HG03045 (cell line): ENCODE measurements around the gene FKBP2.

Source experiments
- ATAC-seq: cut with Tn5 transposase; IDR thresholded peaks from one replicate; pipeline ENCODE4 v1.9.1; 2021; ENCODE audit warnings: mild to moderate bottlenecking, moderate library complexity; ENCODE audit not compliant: unreplicated experiment

FKBP2 gene

DNA sequence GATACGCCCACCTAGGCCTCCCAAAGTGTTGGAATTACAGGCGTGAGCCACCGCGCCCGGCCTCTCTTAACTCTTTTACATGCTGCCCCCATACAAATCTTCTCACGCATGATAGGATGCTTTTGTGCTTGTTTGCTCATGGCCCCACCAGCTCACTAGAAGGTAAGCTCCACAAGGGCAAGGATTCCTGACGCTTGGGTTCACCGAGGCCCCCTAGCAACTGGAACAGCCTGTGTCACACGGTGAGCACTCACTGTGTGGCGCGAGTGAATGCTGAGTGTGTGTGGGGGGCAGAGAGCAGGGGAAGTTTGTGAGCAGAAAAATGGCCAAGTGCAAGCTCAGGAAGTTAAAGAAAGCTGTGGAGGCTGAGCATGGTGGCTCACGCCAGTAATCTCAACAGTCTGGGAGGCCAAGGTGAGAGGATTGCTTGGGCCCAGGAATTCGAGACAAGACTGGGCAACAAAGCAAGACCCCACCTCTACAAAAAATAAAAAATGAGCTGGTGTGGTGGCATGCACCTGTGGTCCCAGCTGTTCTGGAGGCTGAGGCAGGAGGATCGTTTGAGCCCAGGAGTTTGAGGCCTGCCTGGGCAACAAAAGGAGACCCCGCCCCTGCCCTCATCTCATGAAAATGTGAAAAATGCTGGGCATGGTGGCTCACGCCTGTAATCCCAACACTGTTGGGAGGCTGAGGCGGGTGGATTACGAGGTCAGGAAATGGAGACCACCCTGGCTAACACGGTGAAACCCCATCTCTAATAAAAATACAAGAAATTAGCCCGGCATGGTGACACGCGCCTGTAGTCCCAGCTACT, 41.3 kb downstream of the FKBP2 start:
- no peak for ATAC-seq

- ATAC-seq, result no peak
These were observed 42.2 kb downstream of the FKBP2 start for GRCh38 chr11:64283092-64283491.

GRCh38 chr11:64284048-64284961, 43.4 kb downstream of the FKBP2 start, which contains the start of gene BAD:
TSS of gene BAD (minus strand) at chr11:64284665. CDS start at chr11:64284368, 297 bp downstream.
- ATAC-seq, result peak; percentile 73

DNA sequence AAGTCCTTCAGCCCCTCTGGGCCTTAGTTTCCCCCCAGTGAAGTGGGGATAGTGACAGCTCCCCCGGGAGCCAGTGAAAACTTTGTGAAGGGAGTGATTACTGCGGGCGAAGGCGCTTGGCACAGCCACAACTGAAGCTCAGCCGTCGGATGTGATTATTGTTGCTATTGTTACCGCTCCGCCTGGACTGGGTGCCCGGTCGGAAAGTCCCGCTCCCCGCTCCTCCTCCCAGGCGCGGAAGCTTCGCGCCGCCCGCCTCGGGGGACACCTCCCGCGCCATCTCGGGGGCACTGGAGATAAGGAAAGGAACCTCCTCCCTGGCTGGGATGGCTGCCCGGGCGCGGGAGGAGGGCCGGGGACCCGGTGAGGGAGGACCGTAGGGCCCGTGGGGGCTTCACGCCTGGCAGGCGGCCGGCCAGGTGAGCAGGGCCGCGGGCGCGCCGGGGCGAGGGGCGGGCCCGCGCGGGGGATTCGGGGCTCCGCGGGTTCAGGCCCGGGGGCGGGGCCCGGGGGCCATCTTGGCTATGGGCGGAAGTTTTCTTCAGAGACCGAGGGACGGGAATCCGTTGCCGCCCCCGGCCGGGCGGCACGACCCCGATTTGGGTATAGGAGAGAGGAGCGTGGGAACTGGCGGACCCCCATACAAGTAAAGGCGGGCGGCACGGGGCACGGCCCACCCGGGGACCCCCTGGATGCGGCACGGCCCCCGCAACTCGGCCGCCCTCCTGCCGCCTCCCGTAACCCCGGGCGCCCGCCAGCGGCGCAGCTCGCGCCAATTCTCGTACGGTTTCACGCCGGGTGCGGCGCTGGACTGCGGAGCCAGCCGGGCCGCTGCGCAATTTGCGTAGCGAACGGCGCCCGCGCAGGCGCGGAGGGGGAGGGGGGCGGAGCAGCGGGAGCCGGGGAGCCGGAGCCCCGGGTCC, 44.3 kb downstream of the FKBP2 start, which contains the start of gene GPR137:
GPR137 (plus strand) TSS at position 887 of the 923 bp plus-strand sequence. CDS start 677 bp downstream, outside the sequence.
- peak; percentile 60 for ATAC-seq

DNA sequence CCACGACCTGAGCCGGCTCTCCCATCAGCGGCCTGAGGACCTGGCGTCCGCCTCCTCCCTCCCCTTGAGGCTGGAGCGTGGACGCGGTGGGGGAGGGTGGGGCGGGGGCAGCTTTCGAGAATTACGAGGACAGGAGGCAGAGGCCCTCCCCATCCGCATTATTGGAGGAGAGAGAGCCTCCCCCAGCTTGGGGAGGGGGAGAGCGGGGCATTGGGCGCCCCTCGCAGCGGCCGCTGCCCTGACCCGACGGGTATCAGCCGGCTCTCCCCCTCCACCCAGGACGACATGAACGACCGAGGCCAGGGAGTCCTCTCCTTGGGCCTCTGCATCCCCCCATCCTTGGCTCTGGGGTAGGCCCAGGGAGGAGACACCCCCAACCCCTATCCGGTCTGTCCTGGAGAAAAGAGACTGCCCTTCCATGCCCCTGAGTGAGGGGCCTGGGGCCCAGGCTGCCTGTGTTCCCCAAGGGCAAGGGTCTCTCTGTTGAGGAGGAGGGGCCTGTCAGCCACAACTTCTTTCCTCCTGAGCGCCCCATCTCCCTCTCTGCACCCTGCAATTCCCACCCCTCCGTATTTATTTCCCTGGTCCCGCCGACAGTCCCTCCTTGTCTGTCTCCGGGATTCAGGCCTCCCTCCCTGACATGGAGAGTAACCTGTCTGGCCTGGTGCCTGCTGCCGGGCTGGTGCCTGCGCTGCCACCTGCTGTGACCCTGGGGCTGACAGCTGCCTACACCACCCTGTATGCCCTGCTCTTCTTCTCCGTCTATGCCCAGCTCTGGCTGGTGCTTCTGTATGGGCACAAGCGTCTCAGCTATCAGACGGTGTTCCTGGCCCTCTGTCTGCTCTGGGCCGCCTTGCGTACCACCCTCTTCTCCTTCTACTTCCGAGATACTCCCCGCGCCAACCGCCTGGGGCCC, 45.2 kb downstream of the FKBP2 start:
- no peak for ATAC-seq

- no peak for ATAC-seq
These were observed 45.9 kb downstream of the FKBP2 start for GRCh38 chr11:64286801-64287159.

DNA sequence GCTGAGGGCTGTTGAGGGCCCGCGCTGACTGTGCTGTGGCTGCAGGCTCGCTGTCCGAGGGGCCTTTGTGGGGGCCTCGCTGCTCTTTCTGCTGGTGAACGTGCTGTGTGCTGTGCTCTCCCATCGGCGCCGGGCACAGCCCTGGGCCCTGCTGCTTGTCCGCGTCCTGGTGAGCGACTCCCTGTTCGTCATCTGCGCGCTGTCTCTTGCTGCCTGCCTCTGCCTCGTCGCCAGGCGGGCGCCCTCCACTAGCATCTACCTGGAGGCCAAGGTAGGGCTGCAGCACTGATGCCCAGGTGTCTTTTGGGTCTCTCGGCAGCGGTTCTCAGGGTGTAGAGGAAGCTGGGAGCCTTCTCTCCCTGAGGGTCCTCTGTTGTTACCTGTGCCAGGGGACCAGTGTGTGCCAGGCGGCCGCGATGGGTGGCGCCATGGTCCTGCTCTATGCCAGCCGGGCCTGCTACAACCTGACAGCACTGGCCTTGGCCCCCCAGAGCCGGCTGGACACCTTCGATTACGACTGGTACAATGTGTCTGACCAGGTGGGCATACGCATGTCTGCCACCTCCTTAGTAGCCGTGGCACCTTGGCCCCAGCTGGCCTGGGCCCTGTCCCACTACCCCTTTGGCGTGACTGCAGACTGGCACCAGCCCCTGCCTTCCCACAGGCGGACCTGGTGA, 46.9 kb downstream of the FKBP2 start:
- ATAC-seq, result no peak

DNA sequence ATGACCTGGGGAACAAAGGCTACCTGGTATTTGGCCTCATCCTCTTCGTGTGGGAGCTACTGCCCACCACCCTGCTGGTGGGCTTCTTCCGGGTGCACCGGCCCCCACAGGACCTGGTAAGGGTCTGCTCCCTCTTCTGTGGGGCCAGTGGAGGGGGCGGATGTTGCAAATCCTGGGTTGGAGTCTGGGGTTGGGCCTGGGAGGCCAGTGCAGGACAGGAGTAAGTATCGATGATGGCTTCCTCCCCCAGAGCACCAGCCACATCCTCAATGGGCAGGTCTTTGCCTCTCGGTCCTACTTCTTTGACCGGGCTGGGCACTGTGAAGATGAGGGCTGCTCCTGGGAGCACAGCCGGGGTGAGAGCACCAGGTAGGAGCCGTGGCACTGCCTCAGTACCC, 47.5 kb downstream of the FKBP2 start:
- ATAC-seq, result no peak

- ATAC-seq, result no peak
These were observed 48.2 kb downstream of the FKBP2 start for GRCh38 chr11:64289002-64289564.

DNA sequence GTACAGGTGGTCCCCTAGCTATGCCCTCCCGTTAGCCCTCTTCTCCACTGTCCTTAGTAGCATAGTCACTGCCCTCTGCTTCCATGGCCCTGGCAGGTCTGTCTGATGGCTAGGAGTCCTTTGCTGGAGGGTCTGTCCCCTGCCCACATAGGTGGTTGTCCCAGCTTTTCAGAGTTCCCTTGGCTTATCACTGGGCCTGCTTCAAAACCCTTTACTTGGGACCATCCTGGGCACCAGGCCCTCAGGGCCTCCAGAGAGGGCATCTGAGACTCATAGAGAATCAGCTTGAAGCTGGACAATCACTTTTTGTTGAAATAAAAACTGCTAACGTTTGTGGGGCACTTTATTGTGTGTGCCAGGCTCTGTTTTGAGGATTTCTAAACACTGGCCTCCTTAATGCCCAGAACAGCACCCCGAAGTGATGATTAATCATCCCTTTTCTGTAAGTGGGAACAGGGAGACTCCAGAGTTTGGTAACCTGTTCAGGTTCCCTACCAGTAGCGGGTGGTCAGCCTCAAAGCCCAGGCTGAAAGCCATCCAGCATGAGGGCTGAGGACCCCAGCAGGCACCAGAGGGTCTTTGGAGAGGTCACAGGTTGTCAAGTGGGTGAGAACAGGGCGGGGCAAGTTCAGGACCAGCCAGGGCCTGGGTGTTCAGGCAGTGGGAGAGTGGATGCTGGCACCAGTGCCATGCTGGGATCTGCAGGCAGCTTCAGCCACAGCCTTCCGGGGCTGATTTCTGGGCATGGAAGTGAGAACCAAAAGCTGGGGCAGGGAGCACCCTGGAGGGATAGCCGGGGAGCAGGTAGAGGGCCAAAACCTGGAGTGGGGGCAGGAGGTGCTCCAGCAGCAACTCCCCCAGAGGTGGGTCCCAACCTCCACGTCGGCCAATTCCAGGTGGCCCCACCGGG, 49.7 kb downstream of the FKBP2 start:
- ATAC-seq, result no peak

DNA sequence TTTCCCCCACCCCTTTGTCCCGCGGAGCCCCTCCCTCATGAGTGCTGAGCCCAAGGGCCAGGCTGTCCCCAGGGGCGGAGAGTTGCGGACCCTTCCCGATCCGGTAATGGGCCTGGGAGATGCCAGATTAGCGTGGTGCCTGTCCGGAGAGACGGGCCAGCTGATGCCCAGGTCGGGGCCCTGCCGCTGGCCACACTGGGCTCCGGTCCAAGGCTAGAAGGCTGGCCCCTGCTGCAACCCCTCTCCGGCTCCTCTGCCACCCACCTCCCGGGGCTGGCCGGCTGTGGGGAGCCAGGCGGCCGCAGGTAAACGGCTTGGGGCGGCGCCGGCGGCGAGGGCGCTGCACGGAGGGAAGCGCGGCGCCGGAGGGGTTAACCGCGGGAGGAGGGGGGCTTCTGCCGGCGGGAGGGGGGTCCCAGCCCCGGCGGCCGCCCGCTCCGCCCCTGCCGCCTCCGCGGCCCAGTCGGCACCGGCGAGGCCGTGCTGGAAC, 50.4 kb downstream of the FKBP2 start, which contains the start of gene KCNK4:
KCNK4 (plus strand) TSS at position 41 of the 490 bp plus-strand sequence. CDS start 1,717 bp downstream, outside the sequence.
- no peak for ATAC-seq

GRCh38 chr11:64291752-64292459, 51.0 kb downstream of the FKBP2 start:
- no peak for ATAC-seq

DNA sequence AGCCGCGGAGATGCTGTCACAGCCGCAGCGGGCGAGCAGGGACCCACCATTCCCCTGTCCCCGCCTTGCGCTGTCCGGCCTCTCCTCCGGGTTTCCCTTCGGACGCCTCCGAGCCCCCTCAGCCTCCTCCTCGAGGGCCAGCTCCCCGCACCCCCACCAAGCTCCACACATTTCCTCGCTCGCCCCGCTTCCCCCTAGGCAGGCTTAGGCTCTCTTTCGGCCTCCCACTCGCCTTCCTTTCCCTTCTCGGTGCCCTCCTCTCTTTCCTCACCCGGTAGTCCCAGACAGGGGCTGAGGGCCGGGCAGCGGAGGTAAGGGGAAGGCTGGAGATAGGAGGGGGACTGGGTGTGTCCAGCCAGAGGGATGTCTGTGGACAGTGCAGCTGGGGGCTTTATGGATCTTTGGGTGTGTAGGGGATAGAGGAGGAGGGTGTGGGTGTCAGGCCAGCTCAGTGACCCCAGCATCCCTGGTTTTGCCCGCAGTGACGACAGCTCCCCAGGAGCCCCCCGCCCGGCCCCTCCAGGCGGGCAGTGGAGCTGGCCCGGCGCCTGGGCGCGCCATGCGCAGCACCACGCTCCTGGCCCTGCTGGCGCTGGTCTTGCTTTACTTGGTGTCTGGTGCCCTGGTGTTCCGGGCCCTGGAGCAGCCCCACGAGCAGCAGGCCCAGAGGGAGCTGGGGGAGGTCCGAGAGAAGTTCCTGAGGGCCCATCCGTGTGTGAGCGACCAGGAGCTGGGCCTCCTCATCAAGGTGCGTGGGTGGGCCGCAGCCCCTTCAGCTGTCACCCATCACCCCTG, 51.8 kb downstream of the FKBP2 start:
- ATAC-seq, result no peak
